ENCODE results near the gene FER1L5. TPM values are rescaled to one million over a fixed set of nuclear protein-coding genes. Genes with fewer than 3 reads are reported as not detected.

The FER1L5 gene
- total RNA-seq, 1 donor from 2014 or later, result 0.05 TPM

- intact Hi-C loops (cut with micrococcal nuclease), result no loop called here
- Histone ChIP-seq H3K4me3 (no peak overlapping the region), H3K4me1 (peaks cover 13% of the 10 kb centered on the region), H3K27ac (replicated peaks) (no peak overlapping the region), H3K9me3 (replicated peaks) (no peaks in the 10 kb centered on the region), H3K27me3 (ENCODE audit: low read depth) (no peaks in the 10 kb centered on the region), H3K36me3 (no peaks in the 10 kb centered on the region)
- no peak for TF ChIP-seq CTCF (IDR thresholded peaks at IDR 0.05; ENCODE audit: borderline replicate concordance)
- no peak for DNase-seq
Measured at GRCh38 chr2:96683972-96684820, 41.6 kb downstream of the FER1L5 start.

GRCh38 chr2:96684883-96685576 is 42.5 kb downstream of the FER1L5 start:
- no peaks in the 10 kb centered on the region for H3K27me3 ChIP-seq (ENCODE audit: low read depth)
- intact Hi-C loops (cut with micrococcal nuclease), result no loop called here
- H3K9me3 ChIP-seq (replicated peaks), result no peaks in the 10 kb centered on the region
- peaks cover 13% of the 10 kb centered on the region for H3K4me1 ChIP-seq
- no peak for TF ChIP-seq CTCF (IDR thresholded peaks at IDR 0.05; ENCODE audit: borderline replicate concordance)
- H3K36me3 ChIP-seq, result no peaks in the 10 kb centered on the region
- no peak for DNase-seq
- no peak overlapping the region for H3K27ac ChIP-seq (replicated peaks)
- H3K4me3 ChIP-seq, result peak overlapping the region; percentile 25

- H3K9me3 ChIP-seq (replicated peaks), result no peaks in the 10 kb centered on the region
- H3K27me3 ChIP-seq (ENCODE audit: low read depth), result no peaks in the 10 kb centered on the region
- intact Hi-C loops (cut with micrococcal nuclease), result no loop called here
- no peak for TF ChIP-seq CTCF (IDR thresholded peaks at IDR 0.05; ENCODE audit: borderline replicate concordance)
- H3K4me1 ChIP-seq, result peaks cover 13% of the 10 kb centered on the region
- peak overlapping the region; percentile 25 for H3K4me3 ChIP-seq
- no peak overlapping the region for H3K27ac ChIP-seq (replicated peaks)
- DNase-seq, result peak; percentile 30
- H3K36me3 ChIP-seq, result no peaks in the 10 kb centered on the region
Measured at GRCh38 chr2:96685577-96686459, 43.3 kb downstream of the FER1L5 start.

- Histone ChIP-seq H3K4me3 (no peak overlapping the region), H3K9me3 (replicated peaks) (no peaks in the 10 kb centered on the region), H3K4me1 (peaks cover 13% of the 10 kb centered on the region), H3K36me3 (no peaks in the 10 kb centered on the region), H3K27ac (replicated peaks) (no peak overlapping the region), H3K27me3 (ENCODE audit: low read depth) (no peaks in the 10 kb centered on the region)
- no peak for DNase-seq
- intact Hi-C loops (cut with micrococcal nuclease), result no loop called here
- TF ChIP-seq CTCF (IDR thresholded peaks at IDR 0.05; ENCODE audit: borderline replicate concordance), result no peak
Measured at GRCh38 chr2:96687266-96687665, 44.7 kb downstream of the FER1L5 start.

All from left ventricle myocardium inferior (tissue), 1 donor.